ENCODE data around the gene PMM2.

The PMM2 gene

DNA sequence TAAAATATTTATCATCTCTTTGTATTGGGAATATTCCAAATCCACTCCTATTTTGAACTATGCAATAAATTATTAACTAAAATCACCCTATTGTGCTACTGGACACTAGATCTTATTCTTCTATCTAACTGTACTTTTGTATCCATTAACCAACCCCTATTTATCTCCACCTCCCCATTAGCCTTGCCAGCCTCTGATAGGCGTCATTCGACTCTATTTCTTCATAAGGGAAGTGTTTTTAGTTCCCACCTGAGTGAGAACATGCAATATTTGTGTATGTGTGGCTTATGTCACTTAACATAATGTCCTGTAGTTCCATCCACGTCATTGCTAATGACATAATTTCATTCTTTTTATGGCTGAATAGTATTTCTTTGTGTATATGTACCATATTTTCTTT lies 24.1 kb upstream of the PMM2 start:
- Histone ChIP-seq H3K4me1 (ENCODE audit: control insufficient read depth in 1 of 2, insufficient read depth in 1 of 2, low read depth in 1 of 2, low read length in 1 of 2) (no peaks in the 10 kb centered on the region), H3K27me3 (no peaks in the 10 kb centered on the region), H3K27ac (no peak overlapping the region), H3K9me3 (no peaks in the 10 kb centered on the region), H3K4me3 (ENCODE audit: low read depth in 1 of 2, low read length in 1 of 2) (no peak overlapping the region), H3K36me3 (peaks cover 87% of the 10 kb centered on the region)
- TF ChIP-seq, protein P1, sequence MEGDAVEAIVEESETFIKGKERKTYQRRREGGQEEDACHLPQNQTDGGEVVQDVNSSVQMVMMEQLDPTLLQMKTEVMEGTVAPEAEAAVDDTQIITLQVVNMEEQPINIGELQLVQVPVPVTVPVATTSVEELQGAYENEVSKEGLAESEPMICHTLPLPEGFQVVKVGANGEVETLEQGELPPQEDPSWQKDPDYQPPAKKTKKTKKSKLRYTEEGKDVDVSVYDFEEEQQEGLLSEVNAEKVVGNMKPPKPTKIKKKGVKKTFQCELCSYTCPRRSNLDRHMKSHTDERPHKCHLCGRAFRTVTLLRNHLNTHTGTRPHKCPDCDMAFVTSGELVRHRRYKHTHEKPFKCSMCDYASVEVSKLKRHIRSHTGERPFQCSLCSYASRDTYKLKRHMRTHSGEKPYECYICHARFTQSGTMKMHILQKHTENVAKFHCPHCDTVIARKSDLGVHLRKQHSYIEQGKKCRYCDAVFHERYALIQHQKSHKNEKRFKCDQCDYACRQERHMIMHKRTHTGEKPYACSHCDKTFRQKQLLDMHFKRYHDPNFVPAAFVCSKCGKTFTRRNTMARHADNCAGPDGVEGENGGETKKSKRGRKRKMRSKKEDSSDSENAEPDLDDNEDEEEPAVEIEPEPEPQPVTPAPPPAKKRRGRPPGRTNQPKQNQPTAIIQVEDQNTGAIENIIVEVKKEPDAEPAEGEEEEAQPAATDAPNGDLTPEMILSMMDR (IDR thresholded peaks at IDR 0.05) = no peak

DNA sequence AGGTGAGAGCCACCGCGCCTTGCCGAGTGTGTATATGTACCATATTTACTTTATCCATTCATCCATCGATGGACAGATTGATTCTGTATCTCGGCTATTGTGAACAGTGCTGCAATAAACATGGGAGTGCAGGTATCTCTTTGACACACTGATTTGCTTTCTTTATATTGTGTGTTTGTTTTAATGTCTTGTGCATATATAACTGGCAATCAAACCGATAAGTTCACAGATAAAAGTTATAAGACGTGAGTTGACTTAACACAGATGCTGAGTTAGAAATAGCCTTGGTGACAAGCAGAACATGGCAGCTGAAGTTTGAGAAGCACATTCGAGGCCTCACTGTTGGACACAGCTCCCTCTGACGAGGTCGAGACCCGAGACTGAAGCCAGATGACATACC lies 23.4 kb upstream of the PMM2 start:
- no peaks in the 10 kb centered on the region for H3K27me3 ChIP-seq
- H3K36me3 ChIP-seq = peaks cover 85% of the 10 kb centered on the region
- H3K27ac ChIP-seq = no peak overlapping the region
- no peak overlapping the region for H3K4me3 ChIP-seq (ENCODE audit: low read depth in 1 of 2, low read length in 1 of 2)
- TF ChIP-seq, protein P1 (IDR thresholded peaks at IDR 0.05) = no peak
- H3K4me1 ChIP-seq (ENCODE audit: control insufficient read depth in 1 of 2, insufficient read depth in 1 of 2, low read depth in 1 of 2, low read length in 1 of 2) = no peaks in the 10 kb centered on the region
- no peaks in the 10 kb centered on the region for H3K9me3 ChIP-seq

DNA sequence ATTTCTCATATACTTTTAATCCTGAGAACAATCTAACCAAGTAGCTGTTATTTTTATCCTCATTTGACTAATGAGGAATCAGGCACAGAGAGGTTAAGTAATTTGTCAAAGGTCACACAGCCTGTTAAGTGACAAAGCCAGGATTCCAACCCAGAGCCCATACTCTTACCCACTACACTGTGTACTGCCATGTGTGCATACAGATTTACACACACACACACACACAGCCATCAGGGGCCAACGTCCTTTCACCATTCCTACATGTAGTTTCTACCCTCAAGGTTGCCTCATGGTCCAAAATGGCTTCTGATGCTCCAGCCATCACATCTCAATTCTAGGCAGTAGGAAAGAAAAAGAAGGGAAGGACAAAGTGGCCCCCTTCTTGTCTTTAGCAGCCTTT lies 22.3 kb upstream of the PMM2 start:
- peaks cover 95% of the 10 kb centered on the region for H3K36me3 ChIP-seq
- H3K4me1 ChIP-seq (ENCODE audit: control insufficient read depth in 1 of 2, insufficient read depth in 1 of 2, low read depth in 1 of 2, low read length in 1 of 2) = no peaks in the 10 kb centered on the region
- no peak overlapping the region for H3K27ac ChIP-seq
- TF ChIP-seq, protein P1 (IDR thresholded peaks at IDR 0.05) = no peak
- H3K9me3 ChIP-seq = no peaks in the 10 kb centered on the region
- no peak overlapping the region for H3K4me3 ChIP-seq (ENCODE audit: low read depth in 1 of 2, low read length in 1 of 2)
- no peaks in the 10 kb centered on the region for H3K27me3 ChIP-seq

DNA sequence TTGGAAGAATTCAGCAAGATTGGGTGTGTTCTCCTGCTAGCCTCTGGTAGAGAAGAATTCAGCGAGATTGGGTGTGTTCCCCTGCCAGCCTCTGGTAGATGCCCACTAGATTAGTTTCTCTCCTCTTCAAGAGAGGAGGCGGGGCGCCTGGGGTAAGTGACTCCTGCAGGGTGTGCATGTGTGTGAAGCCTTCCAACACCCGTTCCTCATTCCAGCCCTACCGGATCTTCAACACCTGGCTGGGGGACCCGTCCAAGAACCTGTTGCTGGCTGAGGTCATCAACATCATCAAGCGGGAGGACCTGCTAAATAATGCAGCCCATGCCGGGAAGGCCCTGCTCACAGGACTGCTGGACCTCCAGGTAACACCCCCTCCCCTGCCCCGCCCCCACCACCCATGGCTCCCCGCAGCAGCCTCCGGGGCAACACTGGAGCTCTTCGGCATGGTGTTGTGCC lies 21.5 kb upstream of the PMM2 start:
- H3K27me3 ChIP-seq = no peaks in the 10 kb centered on the region
- H3K4me1 ChIP-seq (ENCODE audit: control insufficient read depth in 1 of 2, insufficient read depth in 1 of 2, low read depth in 1 of 2, low read length in 1 of 2) = no peaks in the 10 kb centered on the region
- TF ChIP-seq, protein P1 (IDR thresholded peaks at IDR 0.05) = no peak
- H3K4me3 ChIP-seq (ENCODE audit: low read depth in 1 of 2, low read length in 1 of 2) = no peak overlapping the region
- no peaks in the 10 kb centered on the region for H3K9me3 ChIP-seq
- no peak overlapping the region for H3K27ac ChIP-seq
- peaks cover 91% of the 10 kb centered on the region for H3K36me3 ChIP-seq

DNA sequence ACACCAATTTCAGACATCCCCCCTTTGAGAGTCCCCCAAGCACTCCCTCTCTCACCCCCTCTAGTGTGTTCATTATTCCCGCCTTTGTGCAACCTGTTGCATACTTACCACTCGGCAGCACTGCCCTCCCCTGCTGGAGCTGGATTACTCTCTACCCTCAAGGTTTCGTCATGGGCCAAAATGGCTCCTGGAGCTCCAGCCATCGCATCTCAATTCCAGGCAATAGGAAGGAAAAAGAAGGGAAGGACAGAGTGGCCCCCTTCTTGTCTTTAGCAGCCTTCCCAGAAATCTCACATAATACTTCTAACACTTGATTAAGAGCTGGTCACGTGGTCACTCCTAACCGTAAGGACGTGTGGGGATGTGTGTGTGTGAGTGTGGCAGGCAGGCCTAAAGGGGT lies 20.4 kb upstream of the PMM2 start:
- H3K4me3 ChIP-seq (ENCODE audit: low read depth in 1 of 2, low read length in 1 of 2) = no peak overlapping the region
- no peaks in the 10 kb centered on the region for H3K4me1 ChIP-seq (ENCODE audit: control insufficient read depth in 1 of 2, insufficient read depth in 1 of 2, low read depth in 1 of 2, low read length in 1 of 2)
- no peaks in the 10 kb centered on the region for H3K9me3 ChIP-seq
- H3K27me3 ChIP-seq = no peaks in the 10 kb centered on the region
- H3K36me3 ChIP-seq = peaks cover 90% of the 10 kb centered on the region
- TF ChIP-seq, protein P1 (IDR thresholded peaks at IDR 0.05) = no peak
- H3K27ac ChIP-seq = no peak overlapping the region

DNA sequence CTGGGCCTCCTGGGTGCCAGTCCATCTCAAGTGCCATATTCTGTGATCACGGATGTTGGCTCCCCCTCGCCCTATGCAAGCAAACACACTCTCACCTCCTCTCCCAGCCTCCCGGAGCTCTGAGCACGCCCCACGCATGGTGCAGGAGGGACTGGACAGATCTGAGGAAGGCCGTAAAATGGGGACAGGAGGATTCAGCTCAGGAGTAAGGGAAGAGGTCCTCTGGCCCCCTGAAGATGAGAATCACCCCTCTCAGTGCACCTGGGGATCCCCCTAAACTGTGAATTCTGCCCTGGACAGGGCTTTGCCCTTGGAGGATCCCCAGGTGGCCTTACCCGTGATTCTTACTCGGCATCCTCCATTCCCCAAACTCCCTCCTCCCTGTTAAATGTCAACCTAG lies 15.8 kb upstream of the PMM2 start:
- TF ChIP-seq, protein P1 (IDR thresholded peaks at IDR 0.05) = no peak
- no peak overlapping the region for H3K4me3 ChIP-seq (ENCODE audit: low read depth in 1 of 2, low read length in 1 of 2)
- H3K27ac ChIP-seq = no peak overlapping the region
- peaks cover 44% of the 10 kb centered on the region for H3K36me3 ChIP-seq
- no peaks in the 10 kb centered on the region for H3K27me3 ChIP-seq
- H3K4me1 ChIP-seq (ENCODE audit: control insufficient read depth in 1 of 2, insufficient read depth in 1 of 2, low read depth in 1 of 2, low read length in 1 of 2) = no peaks in the 10 kb centered on the region
- H3K9me3 ChIP-seq = no peaks in the 10 kb centered on the region

Data from neutrophil (primary cell).